TTC549 (cell line): Measurements from ENCODE around the gene LPP.

ENCODE experiments used
- FAIRE-seq: peaks from 2 replicates; lab custom pipeline; 2012; peaks lifted over from hg19 to GRCh38; lab: Jason Lieb, UNC

Gene LPP

DNA sequence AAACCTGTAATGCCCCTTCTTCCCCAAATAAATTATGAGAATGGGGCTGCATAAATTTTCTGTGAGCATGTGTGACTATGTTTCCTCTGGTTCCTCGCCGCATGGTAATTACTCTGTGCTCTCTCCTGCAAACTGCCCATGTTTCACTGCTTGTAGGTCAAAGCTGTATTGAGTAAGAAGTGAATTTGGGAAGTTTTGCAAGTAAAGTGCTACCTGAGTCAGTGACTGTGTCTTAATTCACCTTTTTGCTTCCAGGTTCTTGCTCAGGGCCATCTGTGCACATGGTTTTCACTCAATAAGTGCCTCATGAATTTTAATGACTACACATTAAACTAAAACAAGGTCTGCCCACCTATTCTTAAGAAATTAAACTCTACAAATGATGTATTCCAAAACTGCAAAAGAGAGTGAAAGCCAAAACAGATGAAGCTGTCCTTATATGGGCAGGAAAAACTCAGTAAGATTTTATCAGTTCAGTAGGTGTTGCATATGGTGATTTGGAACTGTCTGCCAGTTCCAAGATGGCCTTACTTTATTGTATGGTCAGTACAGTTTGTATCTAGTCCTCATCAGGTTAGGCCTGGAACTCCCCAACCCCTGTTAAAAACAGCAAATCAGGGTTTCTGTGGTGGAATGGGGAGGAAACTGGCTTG, 100.0 kb downstream of the LPP start:
- FAIRE-seq, result no peak

DNA sequence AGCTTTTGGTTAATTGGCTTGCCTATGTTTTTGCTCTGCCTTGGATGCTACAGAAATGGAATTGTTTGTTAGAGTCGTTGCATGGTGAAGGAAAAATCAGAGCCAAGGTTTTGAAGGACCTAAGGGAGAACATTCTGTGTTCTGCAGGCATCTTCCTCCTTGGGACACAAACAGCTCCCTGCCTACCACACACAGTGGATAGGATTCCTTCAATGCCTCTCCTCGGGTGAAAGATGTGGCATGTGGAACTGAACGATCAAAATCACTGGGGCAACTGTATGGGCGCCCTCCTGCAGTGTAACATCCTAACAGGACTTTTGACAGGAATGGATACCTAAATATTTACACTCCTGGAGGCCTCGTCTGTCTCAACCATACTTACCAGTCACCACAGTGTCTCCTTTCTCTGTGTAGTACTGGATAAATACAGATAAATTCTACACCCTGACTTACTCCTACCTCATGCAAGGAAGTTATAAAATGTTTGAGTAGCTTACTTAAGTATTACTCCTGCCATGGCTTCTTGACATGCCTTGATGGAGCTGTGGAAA, 100.6 kb downstream of the LPP start:
- FAIRE-seq, result no peak

DNA sequence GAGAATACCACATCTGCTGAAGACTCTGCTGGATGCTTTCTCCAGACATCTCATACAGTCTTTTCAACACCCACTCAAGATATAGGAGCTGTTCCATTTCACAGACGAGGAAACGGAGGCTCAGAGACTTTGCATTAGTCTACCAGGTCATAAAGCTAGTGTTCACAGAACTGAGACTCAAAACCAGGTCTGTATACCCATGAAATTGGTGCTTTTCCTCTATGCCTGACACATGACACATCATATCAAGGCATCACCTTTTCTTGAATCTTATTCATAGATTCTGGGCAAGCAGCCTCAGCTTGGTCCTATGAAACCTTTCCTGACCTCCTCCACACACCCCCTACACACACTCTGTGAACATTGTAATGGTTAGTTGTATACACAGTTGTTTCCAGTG, 101.2 kb downstream of the LPP start:
- FAIRE-seq, result no peak

DNA sequence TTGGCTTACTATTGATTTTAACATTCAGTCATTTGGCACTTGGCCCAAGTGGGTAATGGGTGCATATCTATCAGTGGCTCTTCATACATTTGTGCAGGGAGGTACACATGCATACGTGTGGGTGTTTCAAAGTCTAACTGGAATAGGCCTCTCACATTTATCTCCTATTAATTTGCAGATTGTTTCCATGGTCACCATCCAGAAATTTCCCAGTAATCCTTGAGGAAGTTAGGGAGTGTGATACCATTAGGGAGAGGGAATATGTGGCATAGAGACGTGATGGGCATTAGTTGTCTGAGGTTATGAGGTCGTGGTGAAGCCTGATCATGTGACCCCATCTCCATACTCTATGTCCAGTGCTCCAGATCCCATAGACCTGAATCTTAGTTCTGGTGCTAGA, 102.8 kb downstream of the LPP start:
- FAIRE-seq, result no peak

DNA sequence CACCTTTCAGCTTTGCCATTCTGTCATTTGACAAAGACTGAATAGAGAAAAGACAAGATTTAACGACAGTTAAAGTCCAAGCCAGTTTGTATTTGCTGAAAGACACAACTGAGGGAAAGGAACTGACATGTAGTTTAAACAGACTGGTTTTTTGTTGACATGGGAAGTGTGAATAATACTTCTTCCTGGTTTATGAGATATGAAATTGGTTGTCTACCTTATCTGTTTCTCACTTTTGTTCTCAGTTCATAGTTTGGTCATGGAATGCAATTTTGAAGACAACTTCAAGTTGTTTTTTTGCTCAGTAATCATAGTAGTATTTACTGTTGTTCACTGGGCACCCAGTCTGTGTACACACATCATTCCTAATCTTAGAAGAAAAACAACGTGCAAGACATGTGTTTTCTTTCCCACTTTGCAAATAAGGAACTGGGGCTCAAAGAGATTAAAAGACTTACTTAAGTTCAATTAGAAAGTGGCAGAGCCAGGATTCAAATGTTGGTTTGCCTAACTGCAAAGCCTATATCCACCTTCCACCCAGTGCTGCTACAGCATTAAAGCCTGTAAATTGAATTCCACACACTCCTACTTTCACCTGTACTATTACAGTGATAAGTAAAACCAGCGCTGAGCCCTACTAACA, 103.5 kb downstream of the LPP start:
- FAIRE-seq, result no peak

DNA sequence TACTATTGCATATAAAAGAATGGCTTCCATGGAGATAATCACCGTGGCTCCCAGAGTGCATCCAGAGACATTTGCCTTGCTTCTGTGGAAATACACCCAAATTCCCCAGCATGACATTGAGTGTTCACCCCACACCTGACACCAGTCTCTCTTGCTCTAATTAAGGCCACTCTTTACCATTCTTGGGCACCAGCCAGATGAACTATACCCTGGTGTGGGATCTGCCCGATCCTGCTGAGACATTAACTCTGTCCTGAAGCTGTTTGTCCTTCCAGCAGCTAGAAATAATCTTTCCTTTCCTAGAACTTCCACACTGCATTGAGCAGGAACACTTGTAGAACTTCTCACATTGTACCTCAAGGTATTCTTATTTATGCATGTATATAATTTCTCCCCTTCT, 105.2 kb downstream of the LPP start:
- FAIRE-seq, result no peak

DNA sequence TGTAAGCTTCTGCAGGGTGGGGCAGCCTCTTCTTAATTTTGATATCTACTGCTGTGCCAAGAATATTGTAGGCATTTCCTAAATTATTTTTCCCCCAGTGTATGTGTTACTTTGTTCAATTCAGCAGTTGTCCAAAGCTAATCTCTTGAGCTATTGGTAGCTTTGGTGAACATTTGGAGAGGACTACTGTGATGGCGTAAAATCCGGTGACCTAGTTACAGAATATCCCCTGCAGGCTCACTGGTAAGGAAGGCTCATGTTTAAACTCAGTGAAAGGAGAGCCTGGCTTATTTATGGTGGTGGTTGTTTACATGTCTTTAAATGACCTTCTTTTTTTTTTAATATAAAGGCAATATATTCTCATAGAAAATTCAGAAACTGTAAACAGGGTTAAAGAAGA, 105.6 kb downstream of the LPP start:
- FAIRE-seq, result no peak

DNA sequence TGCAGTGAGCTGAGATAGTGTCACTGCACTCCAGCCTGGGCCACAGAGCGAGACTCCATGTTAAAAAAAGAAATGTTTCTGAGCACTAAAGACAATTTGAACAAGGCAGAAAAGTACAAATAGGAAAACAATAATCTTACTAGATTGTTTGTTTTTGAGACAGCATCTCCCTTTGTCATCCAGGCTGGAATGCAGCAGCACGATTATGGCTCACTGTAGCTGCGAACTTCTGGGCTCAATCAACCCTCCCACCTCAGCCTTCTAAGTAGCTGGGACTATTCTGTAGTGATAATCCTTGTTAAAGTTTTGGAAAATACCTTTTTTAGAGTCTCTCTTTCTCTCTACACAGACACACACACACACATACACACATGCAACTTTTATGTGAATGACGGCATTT, 107.1 kb downstream of the LPP start:
- FAIRE-seq, result no peak

DNA sequence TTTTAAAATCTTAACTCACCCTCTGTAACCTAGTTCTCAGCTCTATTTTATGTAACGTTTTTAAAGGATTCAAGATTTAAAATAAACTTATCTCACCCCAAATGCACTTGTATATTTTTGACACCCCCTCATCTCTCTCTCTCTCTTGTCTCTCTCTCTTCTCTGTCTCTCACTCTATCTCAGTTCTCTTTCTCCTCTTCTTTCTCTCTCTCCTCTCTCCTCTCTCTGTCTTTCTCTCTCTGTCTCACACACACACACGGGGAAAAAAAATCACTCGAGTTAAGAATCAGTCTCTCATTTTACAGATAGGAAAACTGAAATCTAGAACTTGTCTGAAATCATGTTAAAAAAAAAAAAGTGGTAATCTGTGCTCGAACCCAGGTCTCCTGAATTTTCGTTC, 108.5 kb downstream of the LPP start:
- FAIRE-seq, result no peak

DNA sequence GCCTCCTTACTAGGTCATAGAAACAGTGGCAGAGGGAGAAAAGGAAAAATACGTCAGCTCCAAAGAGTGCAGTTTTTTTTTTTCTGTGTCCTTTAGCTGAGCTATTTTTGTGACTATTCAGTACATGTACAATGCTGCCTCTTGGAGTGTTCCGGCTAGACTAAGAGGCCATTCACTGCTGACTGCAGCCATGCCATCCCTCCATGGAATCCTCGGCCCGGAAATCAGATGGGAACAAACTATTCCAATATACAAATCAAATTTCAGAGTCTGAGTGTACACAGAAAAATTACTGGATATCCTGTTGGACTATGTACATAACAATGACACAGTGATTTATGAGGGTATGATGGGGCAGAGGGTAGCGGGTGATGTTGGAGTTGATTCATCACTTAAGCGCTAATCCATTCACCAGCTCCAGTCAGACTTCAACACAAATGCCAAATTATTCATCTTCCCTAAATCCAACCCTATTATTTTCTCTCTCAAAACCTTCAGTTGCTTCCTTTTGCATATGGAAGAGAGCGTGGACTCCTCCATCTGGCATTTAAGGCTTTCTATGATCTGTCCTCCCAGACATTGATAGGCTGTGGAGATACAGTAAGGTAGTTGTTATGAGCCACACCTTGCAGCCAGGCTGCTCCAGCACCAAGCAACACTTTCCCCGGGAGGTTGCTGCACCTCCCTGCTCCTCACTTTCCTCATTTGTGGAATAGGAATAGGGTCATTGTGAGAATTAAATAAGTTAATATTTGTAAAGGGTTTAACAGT, 109.1 kb downstream of the LPP start:
- FAIRE-seq, result no peak

DNA sequence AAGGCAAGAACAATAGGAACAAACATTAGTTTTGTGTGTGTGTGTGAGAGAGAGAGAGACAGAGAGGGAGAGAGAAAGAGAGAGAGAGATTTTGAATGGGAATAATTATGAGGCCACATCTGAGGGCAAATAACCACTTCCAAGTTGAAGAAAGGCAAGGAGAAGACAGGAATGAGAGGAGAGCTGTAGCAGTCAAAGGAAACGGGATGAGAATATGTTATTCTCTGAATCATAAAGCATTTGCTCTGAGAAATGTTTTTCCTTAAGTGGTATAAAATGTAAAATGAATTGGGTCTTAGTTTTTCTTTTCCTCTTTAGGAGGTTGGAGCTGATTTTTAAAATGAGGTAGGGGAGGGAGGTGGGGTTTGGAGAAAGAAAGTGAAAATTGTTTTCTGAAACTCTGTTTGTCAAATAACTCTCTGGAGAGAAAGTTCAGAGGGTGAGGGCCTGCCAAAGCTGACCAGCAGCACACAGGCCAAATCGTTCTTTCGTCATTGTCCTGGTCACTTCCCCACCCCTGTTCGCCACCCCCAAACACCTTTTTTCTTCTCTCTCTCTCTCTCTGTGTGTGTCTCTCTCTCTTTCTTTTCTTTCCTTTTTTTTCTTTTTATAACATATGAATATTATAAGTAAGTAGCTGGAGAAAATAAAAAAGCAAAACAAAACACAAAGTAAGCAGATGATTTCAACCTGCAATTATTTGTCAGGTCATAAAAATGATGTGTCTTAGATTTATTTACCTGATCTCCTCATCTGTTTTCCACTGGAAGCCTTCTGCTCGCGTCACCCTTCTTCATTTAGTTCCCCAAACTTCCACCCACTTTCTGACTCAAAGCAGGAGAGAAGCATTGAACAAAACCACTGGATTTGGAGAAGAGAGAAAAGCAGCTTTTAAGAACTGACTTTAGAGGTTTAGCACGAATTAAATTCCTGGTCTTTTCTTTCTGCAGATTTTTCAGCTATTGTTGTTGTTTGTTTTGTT, 110.6 kb downstream of the LPP start:
- no peak for FAIRE-seq

DNA sequence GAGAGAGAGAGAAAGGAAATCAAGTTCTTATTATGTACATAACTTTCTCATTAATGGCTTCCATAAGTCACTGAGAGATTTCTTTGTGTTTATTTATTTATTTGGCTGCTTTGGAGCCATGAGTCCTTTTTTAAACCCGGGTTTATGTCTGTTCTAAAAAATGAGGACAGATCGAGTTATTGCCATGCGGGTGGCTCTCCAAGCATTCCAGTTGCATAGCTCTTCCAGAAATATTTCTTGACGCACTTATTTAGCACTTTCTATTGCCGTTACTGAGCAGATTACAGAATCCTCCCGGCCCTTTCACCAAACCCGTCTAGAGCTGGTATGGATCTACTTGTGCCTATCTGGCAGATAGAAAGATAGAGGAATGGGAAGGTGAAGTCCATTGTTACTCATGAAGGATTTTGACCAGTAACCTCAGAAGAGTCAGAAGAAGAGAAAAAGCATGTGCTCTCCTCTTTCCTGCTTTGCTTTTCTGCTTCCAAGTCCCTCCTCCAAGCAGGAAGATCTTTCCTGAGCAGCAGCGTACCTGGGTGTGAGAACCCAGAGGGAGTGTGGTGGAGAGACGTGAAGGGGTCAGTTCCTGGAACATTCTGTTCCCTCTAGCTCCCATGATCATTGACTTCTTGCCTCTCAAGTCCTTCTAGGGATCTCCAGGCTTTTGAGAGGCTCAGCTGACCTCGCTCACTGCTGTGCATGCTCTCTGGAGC, 112.8 kb downstream of the LPP start:
- FAIRE-seq, result no peak

DNA sequence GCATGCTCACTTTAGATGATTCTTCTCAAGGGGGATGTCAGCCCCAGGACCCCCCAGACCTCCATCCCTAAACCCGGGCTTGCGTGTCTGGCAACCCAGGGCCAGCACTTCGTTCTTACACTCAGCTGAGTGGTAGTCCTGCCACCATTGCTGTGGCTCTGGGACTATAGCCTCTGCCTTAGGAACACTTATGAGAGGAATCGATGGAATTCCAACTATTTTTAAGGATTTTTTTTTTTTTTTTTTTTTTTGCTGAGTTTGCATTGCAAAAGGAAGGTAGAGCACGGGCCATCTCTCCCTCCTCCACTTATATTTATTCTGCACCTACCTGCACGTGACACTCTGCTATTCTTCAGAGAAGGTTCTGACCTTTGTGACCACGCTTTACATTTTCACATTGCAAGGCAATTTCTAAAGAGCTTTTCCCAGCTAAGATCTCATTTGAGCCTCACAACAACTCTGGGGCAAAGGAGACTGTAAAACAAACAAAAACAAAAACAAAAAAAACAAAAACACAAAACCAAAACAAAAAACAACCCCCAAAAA, 113.9 kb downstream of the LPP start:
- FAIRE-seq, result no peak

DNA sequence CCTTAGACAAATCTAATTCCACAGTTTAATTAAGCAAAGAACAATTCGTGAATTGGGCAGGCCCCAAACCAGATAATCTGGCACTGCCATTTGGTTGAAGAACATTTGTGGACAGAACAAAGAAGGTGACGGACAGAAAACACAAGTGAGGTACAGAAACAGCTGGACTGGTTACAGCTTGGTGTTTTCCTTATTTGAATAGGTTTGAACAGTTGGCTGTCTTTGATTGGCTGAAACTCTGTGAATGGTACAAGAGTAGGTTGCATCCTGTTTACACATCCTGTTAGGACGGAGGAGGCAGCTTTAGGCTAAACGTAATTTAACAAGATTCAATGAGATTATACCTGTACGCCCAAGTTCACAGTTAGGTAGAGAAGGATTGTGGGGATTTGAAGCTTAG, 114.4 kb downstream of the LPP start:
- FAIRE-seq, result no peak

DNA sequence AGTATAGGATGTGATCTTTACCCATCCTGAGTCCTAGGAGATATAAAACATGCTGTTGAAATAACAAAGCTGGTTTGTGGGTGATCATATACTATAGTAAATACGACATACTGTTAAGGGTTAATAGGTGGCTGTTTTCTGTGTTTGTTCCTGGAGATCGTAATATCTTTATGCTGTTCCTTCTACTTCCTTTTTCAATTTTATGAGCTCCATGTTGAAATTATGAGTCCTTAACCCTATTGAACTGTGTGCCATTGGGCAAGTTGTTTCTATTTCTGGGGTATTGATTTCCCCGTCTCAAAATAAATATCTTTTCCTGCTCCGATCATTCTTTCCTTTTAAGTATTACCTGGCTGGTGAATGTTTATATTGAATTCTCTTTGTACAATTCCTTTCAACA, 115.1 kb downstream of the LPP start:
- no peak for FAIRE-seq

DNA sequence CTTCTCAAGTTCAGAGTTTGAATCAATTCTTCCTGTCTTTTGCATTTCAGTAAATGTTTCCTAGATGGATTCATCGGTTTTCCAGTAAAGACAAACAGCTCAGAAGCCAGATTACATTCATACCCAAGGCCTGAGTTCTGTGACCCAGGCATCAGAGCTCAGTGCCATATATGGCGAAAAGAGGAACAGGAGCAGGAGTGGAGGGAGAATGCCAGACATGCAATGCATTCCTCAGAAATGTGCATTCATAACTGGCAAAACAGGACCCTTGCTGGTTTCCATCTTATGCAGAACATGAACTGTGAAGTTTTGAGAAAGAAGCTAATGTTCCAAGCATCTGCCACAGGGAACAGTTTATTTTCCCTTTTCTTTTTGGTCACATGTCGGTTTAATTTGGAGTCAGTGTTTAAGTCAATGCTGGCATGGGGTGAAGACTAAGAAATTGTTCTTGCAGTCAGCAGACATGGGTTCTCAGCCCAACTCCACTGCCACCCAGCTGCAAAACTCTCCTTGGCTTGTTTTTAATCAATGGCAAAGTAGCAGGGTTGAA, 116.5 kb downstream of the LPP start:
- no peak for FAIRE-seq

DNA sequence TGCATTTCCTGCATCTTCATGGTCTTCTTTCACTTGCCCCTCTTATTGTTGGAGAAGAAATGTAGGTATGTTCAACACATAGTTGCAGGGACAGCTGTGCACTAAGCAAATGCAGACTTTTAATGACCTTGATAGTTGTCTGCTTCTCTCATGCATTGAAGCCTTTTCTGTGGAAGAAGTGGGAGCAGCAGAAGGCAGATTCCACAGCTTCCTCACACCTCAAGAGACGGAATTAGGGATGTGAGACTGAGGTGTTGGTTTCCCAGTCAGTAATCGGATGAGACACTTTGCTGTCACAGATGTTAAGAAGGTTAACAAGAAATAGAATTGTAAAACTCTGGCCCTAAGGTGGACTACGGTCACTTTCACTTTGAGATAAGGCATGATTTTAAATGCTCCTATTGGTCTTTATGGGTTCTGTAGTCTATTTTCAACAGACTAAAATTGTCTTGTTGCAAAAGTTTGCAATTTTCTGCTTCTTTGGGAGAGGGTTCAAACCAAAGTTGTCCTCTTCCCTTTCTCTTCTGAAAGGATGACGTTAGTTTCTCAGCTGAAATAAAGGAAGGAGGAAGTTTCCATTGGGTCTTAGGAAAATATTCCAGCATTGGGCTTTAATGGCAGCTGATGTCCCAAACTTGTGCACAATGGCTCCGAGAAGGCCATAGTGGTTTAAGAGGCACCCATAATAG, 117.4 kb downstream of the LPP start:
- FAIRE-seq, result no peak

DNA sequence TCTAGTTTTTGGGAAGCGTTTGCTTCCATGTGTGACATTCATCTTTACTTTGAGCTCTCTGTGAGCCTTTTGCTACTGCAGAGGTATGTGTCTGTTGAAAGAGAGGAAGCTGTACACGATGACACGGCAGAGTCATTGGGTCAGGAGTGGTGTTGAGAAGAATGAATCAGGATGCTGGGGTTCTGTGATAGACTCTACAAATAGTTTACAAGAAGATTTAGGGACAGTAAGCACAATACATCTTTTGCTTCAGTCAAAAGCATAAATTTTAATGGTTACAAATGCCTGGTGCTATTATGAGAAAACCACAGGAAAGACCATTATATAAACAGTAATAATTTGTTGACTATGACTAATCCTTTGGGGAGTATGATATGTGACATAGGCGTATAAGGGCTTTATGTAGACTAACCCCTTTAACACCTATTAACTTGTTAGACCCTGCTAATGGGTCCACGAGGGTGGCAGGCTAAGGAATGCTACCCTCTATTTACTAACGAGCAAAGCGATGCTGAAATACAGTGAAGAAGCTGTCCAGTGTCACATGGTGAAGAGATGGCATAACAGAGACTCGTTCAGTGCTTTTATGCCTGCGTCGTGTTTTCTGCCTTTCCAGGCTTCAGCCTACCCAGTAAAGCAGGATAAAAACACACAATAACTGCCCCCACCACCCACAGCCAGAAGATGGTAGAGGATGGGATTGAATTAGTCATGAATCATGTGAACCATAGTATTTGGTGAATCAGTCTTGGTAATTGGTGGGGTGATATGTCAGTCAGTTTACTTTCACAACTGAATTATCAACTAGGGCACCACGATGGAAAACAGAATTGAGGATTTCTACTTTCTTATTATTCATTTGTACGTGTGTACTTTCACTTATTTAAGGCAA, 118.8 kb downstream of the LPP start:
- no peak for FAIRE-seq

DNA sequence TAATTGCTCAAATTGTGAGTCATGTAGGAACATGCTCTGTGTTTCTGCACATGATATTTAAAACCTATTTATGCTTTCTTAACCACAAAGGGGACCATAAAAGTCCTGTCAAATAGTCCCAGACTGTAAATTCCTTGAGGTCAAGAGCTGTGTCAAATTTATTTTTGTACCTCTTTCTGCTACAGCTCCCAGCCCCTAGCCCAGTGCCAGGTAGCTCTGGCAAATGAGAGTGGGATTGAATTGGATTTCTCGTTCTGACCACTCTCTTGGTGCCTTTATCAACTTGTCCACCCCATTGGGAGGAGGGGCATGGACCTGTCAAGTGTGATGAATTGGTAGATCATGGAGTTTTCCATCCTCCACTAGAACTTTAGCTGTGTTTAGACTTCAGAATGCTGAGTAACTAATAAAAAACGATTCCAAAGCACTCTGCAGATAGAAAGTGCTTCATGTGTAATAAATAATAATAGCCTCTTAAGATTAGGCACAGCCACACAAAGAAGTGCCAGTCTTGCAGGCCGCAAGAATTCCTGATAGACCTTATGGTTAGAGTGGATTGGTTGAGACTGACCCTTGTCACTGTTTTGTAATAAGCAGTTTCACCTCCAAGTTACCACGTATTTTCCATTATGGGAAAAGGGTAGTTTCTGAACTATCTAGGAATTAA, 120.4 kb downstream of the LPP start:
- no peak for FAIRE-seq
